NCI-H345 treated with DMSO at 0.1 percent for 48 hours (cell line): ENCODE results near the gene SH3D21.

Experiments
- DNase-seq: peaks from one replicate; lab custom pipeline; 2025; ENCODE audit not compliant: unreplicated experiment; lab: John Stamatoyannopoulos, UW

The SH3D21 gene

GRCh38 chr1:36306210-36306901, at the start of gene SH3D21:
TSS of gene SH3D21 (plus strand) at chr1:36306368. CDS start at chr1:36306421, 53 bp downstream.
- no peak for DNase-seq

GRCh38 chr1:36256558-36257374, 49.4 kb upstream of the SH3D21 start:
- DNase-seq, result no peak

GRCh38 chr1:36257375-36257767, 48.8 kb upstream of the SH3D21 start:
- no peak for DNase-seq

- no peak for DNase-seq
Measured at GRCh38 chr1:36258960-36259344, 47.2 kb upstream of the SH3D21 start.

GRCh38 chr1:36268981-36269380, 37.2 kb upstream of the SH3D21 start:
- no peak for DNase-seq

GRCh38 chr1:36269408-36269838, 36.7 kb upstream of the SH3D21 start:
- no peak for DNase-seq

GRCh38 chr1:36273024-36273423, 33.1 kb upstream of the SH3D21 start:
- DNase-seq, result no peak

GRCh38 chr1:36274201-36274600, 32.0 kb upstream of the SH3D21 start:
- DNase-seq, result no peak

GRCh38 chr1:36276688-36277087, 29.5 kb upstream of the SH3D21 start:
- DNase-seq, result no peak

GRCh38 chr1:36279110-36279788, 26.9 kb upstream of the SH3D21 start:
- DNase-seq, result no peak

GRCh38 chr1:36279789-36280296, 26.3 kb upstream of the SH3D21 start:
- no peak for DNase-seq

GRCh38 chr1:36284061-36284460, 22.1 kb upstream of the SH3D21 start:
- DNase-seq, result no peak

- no peak for DNase-seq
Measured at GRCh38 chr1:36284517-36284916, 21.7 kb upstream of the SH3D21 start.

GRCh38 chr1:36285443-36286101, 20.6 kb upstream of the SH3D21 start:
- peak; percentile 14 for DNase-seq

GRCh38 chr1:36286802-36287201, 19.4 kb upstream of the SH3D21 start:
- DNase-seq, result no peak

- no peak for DNase-seq
Measured at GRCh38 chr1:36287595-36287994, 18.6 kb upstream of the SH3D21 start.

- DNase-seq, result no peak
Measured at GRCh38 chr1:36295390-36295789, 10.8 kb upstream of the SH3D21 start.

GRCh38 chr1:36297062-36297461, 9.1 kb upstream of the SH3D21 start:
- no peak for DNase-seq

- DNase-seq, result no peak
Measured at GRCh38 chr1:36298640-36299039, 7.5 kb upstream of the SH3D21 start.

- no peak for DNase-seq
Measured at GRCh38 chr1:36300526-36300925, 5.6 kb upstream of the SH3D21 start.

- DNase-seq, result no peak
Measured at GRCh38 chr1:36301220-36301619, 4.9 kb upstream of the SH3D21 start.
